ENCODE results near the gene CTNNBIP1. TPM values are rescaled to one million over a fixed set of nuclear protein-coding genes. Genes with fewer than 3 reads are reported as not detected.

Gene CTNNBIP1
- polyA plus RNA-seq, 1 donor (not counting 4 experiments of a cell fraction or from before 2014, with no cell fraction given), result 92.3 TPM

DNA sequence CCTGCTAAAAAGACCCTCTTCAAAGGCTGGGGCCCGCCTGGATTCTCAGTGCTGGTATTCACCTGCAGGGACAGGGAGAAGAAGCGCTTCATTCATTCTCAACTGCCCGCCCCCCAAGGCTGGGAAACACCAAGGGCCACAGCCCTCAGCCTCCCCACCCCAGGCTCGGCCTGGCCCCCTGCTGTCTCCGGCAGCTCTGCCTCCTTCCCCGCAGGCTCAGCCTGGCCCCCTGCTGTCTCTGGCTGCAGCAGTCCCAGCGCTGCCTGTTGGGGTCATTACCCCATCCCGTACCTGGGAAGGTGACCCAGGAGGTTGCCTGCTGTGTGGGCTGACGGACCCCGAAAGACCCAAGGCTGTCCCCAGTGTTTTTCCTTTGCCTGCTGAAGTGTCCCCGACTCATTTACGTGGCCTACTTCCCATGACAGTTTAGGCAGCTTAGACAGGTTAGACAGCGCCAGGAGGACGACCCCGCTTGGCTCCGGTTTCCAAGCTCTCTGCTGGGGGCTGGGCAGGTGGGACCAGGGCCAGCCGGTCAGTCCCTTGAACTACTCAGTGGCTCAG lies 63.4 kb downstream of the CTNNBIP1 start:
- Histone ChIP-seq H3K4me2 (ENCODE audit: control insufficient read depth, extremely low read depth, insufficient read depth, low read depth, low read length) (no peak overlapping the region), H3K4me1 (ENCODE audit: control insufficient read depth, extremely low read depth, insufficient read depth, low read length) (peaks cover 32% of the 10 kb centered on the region), H2AFZ (ENCODE audit: control insufficient read depth, low read length) (no peak overlapping the region), H3K27me3 (ENCODE audit: control insufficient read depth, extremely low read depth, insufficient read depth, low read length) (no peaks in the 10 kb centered on the region), H3K79me2 (ENCODE audit: control insufficient read depth, insufficient read depth, low read length) (no peaks in the 10 kb centered on the region), H3K9me3 (ENCODE audit: control insufficient read depth, low read depth, low read length) (no peaks in the 10 kb centered on the region), H3K27ac (ENCODE audit: control insufficient read depth, insufficient read depth, low read length) (no peak overlapping the region), H3K4me3 (ENCODE audit: control insufficient read depth in 2 of 3, extremely low read depth in 1 of 3, insufficient read depth in 2 of 3, low read depth in 1 of 3, low read length in 3 of 3) (no peak overlapping the region), H3K36me3 (ENCODE audit: control insufficient read depth in 2 of 2, extremely low read depth in 1 of 2, insufficient read depth in 2 of 2, low read length in 2 of 2) (peaks cover 8 to 11% of the 10 kb centered on the region in 2 experiments), H4K20me1 (ENCODE audit: control insufficient read depth, extremely low read depth, insufficient read depth, low read length) (no peaks in the 10 kb centered on the region), H3K9me1 (ENCODE audit: control insufficient read depth, extremely low read depth, insufficient read depth, low read length) (no peaks in the 10 kb centered on the region), H3K9ac (ENCODE audit: control insufficient read depth, extremely low read depth, insufficient read depth, low read length) (no peak overlapping the region)
- dilution Hi-C loops (cut with MboI; ENCODE audit: extremely low pct_ligation_motif_present, low sequenced_read_pairs), result no loop called here
- TF ChIP-seq EZH2 (IDR thresholded peaks at IDR 0.05; ENCODE audit: low read length), result no peak
- TF ChIP-seq, protein P1, sequence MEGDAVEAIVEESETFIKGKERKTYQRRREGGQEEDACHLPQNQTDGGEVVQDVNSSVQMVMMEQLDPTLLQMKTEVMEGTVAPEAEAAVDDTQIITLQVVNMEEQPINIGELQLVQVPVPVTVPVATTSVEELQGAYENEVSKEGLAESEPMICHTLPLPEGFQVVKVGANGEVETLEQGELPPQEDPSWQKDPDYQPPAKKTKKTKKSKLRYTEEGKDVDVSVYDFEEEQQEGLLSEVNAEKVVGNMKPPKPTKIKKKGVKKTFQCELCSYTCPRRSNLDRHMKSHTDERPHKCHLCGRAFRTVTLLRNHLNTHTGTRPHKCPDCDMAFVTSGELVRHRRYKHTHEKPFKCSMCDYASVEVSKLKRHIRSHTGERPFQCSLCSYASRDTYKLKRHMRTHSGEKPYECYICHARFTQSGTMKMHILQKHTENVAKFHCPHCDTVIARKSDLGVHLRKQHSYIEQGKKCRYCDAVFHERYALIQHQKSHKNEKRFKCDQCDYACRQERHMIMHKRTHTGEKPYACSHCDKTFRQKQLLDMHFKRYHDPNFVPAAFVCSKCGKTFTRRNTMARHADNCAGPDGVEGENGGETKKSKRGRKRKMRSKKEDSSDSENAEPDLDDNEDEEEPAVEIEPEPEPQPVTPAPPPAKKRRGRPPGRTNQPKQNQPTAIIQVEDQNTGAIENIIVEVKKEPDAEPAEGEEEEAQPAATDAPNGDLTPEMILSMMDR (optimal IDR thresholded peaks at IDR 0.05 in 1 of 3, IDR thresholded peaks at IDR 0.05 in 1 of 3, conservative IDR thresholded peaks at IDR 0.05 in 1 of 3; ENCODE audit: extremely low read depth in 1 of 3, insufficient read depth in 2 of 3, low read length in 3 of 3), result no peak
- no peak for FAIRE-seq
- no peak for DNase-seq (ENCODE audit: low read depth, low spot score)

DNA sequence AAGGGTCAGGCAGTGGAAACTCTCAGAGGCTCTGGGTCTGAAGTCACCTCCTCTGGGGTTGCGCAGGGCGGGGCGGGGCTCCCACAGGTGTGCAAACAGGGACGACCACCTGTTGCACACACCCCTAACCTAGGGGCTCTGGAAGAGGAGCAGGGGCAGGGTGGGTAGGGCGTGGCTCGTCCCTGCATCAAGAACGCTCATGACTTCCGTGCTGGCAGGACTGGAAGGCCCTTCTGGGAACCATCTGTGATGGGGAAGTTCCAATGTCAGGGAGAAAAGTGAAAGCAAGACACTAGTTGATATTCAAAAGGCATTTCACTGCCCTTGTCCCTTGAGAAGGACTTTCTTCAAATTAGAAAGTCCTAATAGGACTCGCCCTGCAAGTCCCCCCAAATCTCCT lies 64.2 kb downstream of the CTNNBIP1 start:
- H3K27me3 ChIP-seq (ENCODE audit: control insufficient read depth, extremely low read depth, insufficient read depth, low read length), result no peaks in the 10 kb centered on the region
- peaks cover 37% of the 10 kb centered on the region for H3K4me1 ChIP-seq (ENCODE audit: control insufficient read depth, extremely low read depth, insufficient read depth, low read length)
- H2AFZ ChIP-seq (ENCODE audit: control insufficient read depth, low read length), result no peak overlapping the region
- H3K79me2 ChIP-seq (ENCODE audit: control insufficient read depth, insufficient read depth, low read length), result no peaks in the 10 kb centered on the region
- H3K27ac ChIP-seq (ENCODE audit: control insufficient read depth, insufficient read depth, low read length), result no peak overlapping the region
- no peak overlapping the region for H3K9ac ChIP-seq (ENCODE audit: control insufficient read depth, extremely low read depth, insufficient read depth, low read length)
- H3K9me1 ChIP-seq (ENCODE audit: control insufficient read depth, extremely low read depth, insufficient read depth, low read length), result no peaks in the 10 kb centered on the region
- no peaks in the 10 kb centered on the region for H4K20me1 ChIP-seq (ENCODE audit: control insufficient read depth, extremely low read depth, insufficient read depth, low read length)
- H3K36me3 ChIP-seq (ENCODE audit: control insufficient read depth in 2 of 2, extremely low read depth in 1 of 2, insufficient read depth in 2 of 2, low read length in 2 of 2), result peaks cover 6 to 11% of the 10 kb centered on the region in 2 experiments
- H3K9me3 ChIP-seq (ENCODE audit: control insufficient read depth, low read depth, low read length), result peaks cover 4% of the 10 kb centered on the region
- TF ChIP-seq EZH2 (IDR thresholded peaks at IDR 0.05; ENCODE audit: low read length), result no peak
- TF ChIP-seq, protein P1 (optimal IDR thresholded peaks at IDR 0.05 in 1 of 3, IDR thresholded peaks at IDR 0.05 in 1 of 3, conservative IDR thresholded peaks at IDR 0.05 in 1 of 3; ENCODE audit: extremely low read depth in 1 of 3, insufficient read depth in 2 of 3, low read length in 3 of 3), result no peak
- FAIRE-seq, result no peak
- H3K4me2 ChIP-seq (ENCODE audit: control insufficient read depth, extremely low read depth, insufficient read depth, low read depth, low read length), result no peak overlapping the region
- DNase-seq (ENCODE audit: low read depth, low spot score), result no peak
- dilution Hi-C loops (cut with MboI; ENCODE audit: extremely low pct_ligation_motif_present, low sequenced_read_pairs), result no loop called here
- H3K4me3 ChIP-seq (ENCODE audit: control insufficient read depth in 2 of 3, extremely low read depth in 1 of 3, insufficient read depth in 2 of 3, low read depth in 1 of 3, low read length in 3 of 3), result no peak overlapping the region

All from keratinocyte (primary cell).